GM12865 (cell line): ENCODE data around the gene STX1B.

ENCODE experiments used
- DNase-seq: peaks from one replicate; pipeline ENCODE4 v3.0.0; 2010; ENCODE audit warnings: low read depth
- H3K4me3 ChIP-seq: 2 replicates; pipeline ENCODE4 v1.5.1; 2011; ENCODE audit warnings: mild to moderate bottlenecking, low read depth, low read length, control low read depth
- TF ChIP-seq, protein P1 (sequence below): IDR thresholded peaks from 2 replicates; pipeline ENCODE4 v1.5.1; 2011; ENCODE audit warnings: low read length, control low read depth, low read depth, inconsistent platforms; ENCODE audit not compliant: insufficient read depth; ENCODE audit errors: missing control alignments

The STX1B gene

DNA sequence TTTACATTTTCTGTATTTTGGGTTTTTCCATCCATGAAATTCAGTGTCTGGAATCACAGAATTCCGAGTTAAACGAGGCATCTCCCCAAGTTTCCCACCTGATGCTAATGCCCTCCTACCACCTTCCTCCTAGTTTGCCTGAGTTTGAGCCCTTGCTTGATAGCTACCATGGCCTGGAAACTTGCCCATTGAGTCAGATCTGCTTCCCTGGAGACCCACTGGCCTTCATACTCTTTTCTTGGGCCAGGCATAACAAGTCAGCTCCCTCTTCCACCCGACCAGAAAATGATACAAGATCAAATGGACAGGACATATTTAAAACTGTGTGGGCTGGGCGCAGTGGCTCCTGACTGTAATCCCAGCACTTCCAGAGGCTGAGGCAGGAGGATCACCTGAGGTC is 42.6 kb downstream of the STX1B start:
- H3K4me3 ChIP-seq = no peak overlapping the region
- TF ChIP-seq, protein P1, sequence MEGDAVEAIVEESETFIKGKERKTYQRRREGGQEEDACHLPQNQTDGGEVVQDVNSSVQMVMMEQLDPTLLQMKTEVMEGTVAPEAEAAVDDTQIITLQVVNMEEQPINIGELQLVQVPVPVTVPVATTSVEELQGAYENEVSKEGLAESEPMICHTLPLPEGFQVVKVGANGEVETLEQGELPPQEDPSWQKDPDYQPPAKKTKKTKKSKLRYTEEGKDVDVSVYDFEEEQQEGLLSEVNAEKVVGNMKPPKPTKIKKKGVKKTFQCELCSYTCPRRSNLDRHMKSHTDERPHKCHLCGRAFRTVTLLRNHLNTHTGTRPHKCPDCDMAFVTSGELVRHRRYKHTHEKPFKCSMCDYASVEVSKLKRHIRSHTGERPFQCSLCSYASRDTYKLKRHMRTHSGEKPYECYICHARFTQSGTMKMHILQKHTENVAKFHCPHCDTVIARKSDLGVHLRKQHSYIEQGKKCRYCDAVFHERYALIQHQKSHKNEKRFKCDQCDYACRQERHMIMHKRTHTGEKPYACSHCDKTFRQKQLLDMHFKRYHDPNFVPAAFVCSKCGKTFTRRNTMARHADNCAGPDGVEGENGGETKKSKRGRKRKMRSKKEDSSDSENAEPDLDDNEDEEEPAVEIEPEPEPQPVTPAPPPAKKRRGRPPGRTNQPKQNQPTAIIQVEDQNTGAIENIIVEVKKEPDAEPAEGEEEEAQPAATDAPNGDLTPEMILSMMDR = no peak

GRCh38 chr16:30966033-30966619 is 44.3 kb downstream of the STX1B start:
- H3K4me3 ChIP-seq = no peak overlapping the region
- TF ChIP-seq, protein P1 = no peak

More for the DNA sequence above, 42.6 kb downstream of the STX1B start:
- no peak for DNase-seq

GRCh38 chr16:30965436-30965835 is 45.0 kb downstream of the STX1B start:
- TF ChIP-seq, protein P1 = no peak
- DNase-seq = no peak
- no peak overlapping the region for H3K4me3 ChIP-seq

More at GRCh38 chr16:30966033-30966619, 44.3 kb downstream of the STX1B start:
- DNase-seq = no peak

- H3K4me3 ChIP-seq = no peak overlapping the region
- DNase-seq = no peak
- TF ChIP-seq, protein P1 = no peak
Observed at GRCh38 chr16:30964574-30965226, 45.7 kb downstream of the STX1B start.

DNA sequence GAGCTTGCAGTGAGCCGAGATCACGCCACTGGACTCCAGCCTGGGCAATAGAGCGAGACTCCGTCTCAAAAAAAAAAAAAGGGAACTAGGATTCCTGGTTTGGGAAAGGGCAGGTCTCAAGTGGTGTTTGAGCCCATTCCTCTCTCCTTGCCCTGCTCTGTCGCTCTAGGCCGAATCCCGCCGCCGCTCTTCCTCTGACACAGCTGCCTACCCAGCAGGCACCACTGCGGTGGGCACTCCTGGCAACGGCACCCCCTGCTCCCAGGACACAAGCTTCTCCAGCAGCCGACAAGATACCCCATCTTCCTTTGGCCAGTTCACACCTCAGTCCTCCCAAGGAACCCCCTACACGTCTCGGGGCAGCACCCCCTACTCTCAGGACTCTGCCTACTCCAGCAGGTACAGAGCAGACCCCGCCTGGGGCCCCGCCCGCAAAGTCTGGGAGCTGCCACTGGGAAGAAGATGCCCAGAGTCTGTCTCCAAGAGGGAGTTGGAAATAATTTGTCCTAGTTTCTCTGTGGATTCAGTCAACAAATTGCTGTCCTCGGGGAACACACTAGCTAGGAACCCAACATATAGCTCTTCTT is 46.4 kb downstream of the STX1B start:
- H3K4me3 ChIP-seq = no peak overlapping the region
- DNase-seq = no peak
- TF ChIP-seq, protein P1 = no peak

DNA sequence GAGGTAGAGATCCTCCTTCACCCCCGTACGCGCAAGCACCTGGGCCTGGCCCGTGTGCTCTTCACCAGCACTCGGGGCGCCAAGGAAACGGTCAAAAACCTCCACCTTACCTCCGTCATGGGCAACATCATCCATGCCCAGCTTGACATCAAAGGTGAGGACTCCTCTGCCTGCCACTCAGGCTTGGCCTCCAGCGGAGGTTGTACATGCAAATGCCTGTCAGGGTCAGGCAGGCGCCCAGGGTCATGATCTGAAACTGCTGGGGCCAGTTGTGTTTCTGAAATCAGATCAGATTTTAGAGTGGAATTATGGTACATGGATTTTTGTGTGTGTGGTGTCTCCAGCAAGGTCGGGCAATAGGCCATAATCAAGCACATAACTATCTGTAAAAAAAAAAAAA is 49.1 kb downstream of the STX1B start:
- TF ChIP-seq, protein P1 = no peak
- H3K4me3 ChIP-seq = no peak overlapping the region
- DNase-seq = no peak
